ENCODE measurements around the gene TTC1. TPM values are rescaled to one million over a fixed set of nuclear protein-coding genes. Genes with fewer than 3 reads are reported as not detected.

Gene TTC1
- total and polyA plus RNA-seq, 2 of the 8 experiments (the other 6 are each of a cell fraction or from before 2014, with no cell fraction given), result 25.1 to 63.9 TPM

DNA sequence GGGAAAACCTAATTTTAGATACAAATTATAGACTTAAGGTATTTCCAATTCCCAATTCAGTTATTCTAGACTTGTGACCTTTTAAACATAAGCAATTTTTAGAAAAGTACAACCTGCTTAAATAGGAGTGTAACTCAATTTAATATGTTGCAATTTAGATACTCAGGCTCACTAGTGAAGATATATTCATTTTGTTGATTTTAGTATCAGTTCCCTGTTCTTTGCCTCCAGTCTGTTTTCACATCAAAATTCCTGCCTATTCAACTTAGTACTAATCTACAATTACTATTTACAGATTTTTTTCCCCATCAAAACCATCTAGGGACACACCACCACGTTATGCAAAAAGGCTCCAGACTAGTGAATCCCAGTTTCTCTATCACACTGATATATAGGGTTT is 79.9 kb downstream of the TTC1 start:
- CTCF ChIA-PET (ENCODE audit: partially characterized antibody), result interaction anchor here (0.7 to 1.6 kb wide), 6 partner anchors 8 to 302 kb away, joined by 3 to 7 read pairs (median 3); partner anchors contain the start of gene C1QTNF2
- Histone ChIP-seq H3K23me2 (ENCODE audit: low read depth, low read length) (no peaks in the 10 kb centered on the region), H2BK15ac (ENCODE audit: low read length) (no peak overlapping the region), H4K8ac (ENCODE audit: extremely low read depth, insufficient read depth, low read length) (no peak overlapping the region), H3K9ac (replicated peaks in 1 of 4; ENCODE audit: extremely low read depth in 1 of 4, low read depth in 3 of 4, low read length in 3 of 4) (no peak overlapping the region), H3K4ac (replicated peaks; ENCODE audit: insufficient read length, low read depth, low read length) (no peak overlapping the region), H3K4me3 (ENCODE audit: extremely low read depth in 1 of 4, insufficient read depth in 2 of 4, low read depth in 3 of 4, low read length in 4 of 4) (no peak overlapping the region), H3K9me3 (ENCODE audit: insufficient read depth in 2 of 2, low read depth in 1 of 2, low read length in 1 of 2) (no peaks in the 10 kb centered on the region), H3K4me2 (ENCODE audit: insufficient read depth in 1 of 2, low read depth in 2 of 2, low read length in 2 of 2) (no peak overlapping the region), H3K56ac (replicated peaks; ENCODE audit: insufficient read length, low read depth, low read length) (no peak overlapping the region), H3K14ac (ENCODE audit: insufficient read length) (no peak overlapping the region), H3K79me2 (ENCODE audit: control insufficient read depth in 1 of 2, insufficient read depth in 2 of 2, low read length in 2 of 2) (peaks cover 0 to 7% of the 10 kb centered on the region in 2 experiments; a peak in 1 of 4 replicates), H2AK5ac (ENCODE audit: low read depth, low read length) (no peak overlapping the region), H3K36me3 (ENCODE audit: control insufficient read depth in 2 of 4, insufficient read depth in 4 of 4, low read length in 3 of 4) (peaks cover 11 to 30% (median 16%) of the 10 kb centered on the region in 4 experiments), H3K27me3 (replicated peaks in 1 of 4; ENCODE audit: control insufficient read depth in 3 of 4, extremely low read depth in 1 of 4, insufficient read depth in 3 of 4, low read length in 3 of 4) (no peaks in the 10 kb centered on the region), H2BK20ac (ENCODE audit: low read length) (no peak overlapping the region), H4K91ac (replicated peaks; ENCODE audit: insufficient read length, low read length) (no peak overlapping the region), H2BK12ac (ENCODE audit: low read depth, low read length) (no peak overlapping the region), H2AFZ (ENCODE audit: low read length) (no peak overlapping the region), H4K5ac (ENCODE audit: insufficient read length, low read depth, low read length) (no peak overlapping the region), H4K20me1 (replicated peaks in 1 of 2; ENCODE audit: control insufficient read depth in 1 of 2, insufficient read depth in 2 of 2, low read length in 2 of 2) (no peaks in the 10 kb centered on the region), H3K23ac (ENCODE audit: insufficient read length) (no peak overlapping the region), H3K79me1 (ENCODE audit: low read depth, low read length) (no peaks in the 10 kb centered on the region), H3K27ac (ENCODE audit: low read depth, low read length) (no peak overlapping the region), H3K18ac (ENCODE audit: extremely low read depth, low read length) (no peak overlapping the region), H3K4me1 (replicated peaks in 1 of 4; ENCODE audit: control insufficient read depth in 3 of 4, insufficient read depth in 4 of 4, low read length in 3 of 4) (no peaks in the 10 kb centered on the region), H2BK120ac (replicated peaks; ENCODE audit: low read depth, low read length) (no peak overlapping the region), H2BK5ac (ENCODE audit: low read depth, low read length) (no peak overlapping the region)
- 87% methylated on average over 1 of the region's 1 CpG; no CpG with 5 or more reads in 1 of the 2 experiments for WGBS, 2 experiments (ENCODE audit: extremely low coverage in 1 of 2, insufficient coverage in 1 of 2, insufficient read length in 1 of 2, insufficient replicate concordance in 2 of 2, low coverage in 1 of 2, low lambda C conversion rate in 2 of 2, missing lambda C conversion rate in 1 of 2)
- POLR2A ChIA-PET (ENCODE audit: partially characterized antibody), result interaction anchor here (0.9 to 1.3 kb wide), 4 partner anchors 11 to 27 kb away, joined by 3 to 4 read pairs (median 3); no protein-coding TSS in a partner anchor
- no peak for FAIRE-seq
- DNase-seq (ENCODE audit: low read depth in 1 of 2, low spot score in 2 of 2), result no peak
- TF ChIP-seq SUZ12 (IDR thresholded peaks at IDR 0.05; ENCODE audit: low read length) (no peak), MAX (IDR thresholded peaks at IDR 0.05) (no peak), SP1 (IDR thresholded peaks at IDR 0.05; ENCODE audit: low read depth, low read length) (no peak), RNF2 (IDR thresholded peaks at IDR 0.05; ENCODE audit: borderline replicate concordance, low read depth, low read length, missing control alignments, poor library complexity, severe bottlenecking) (no peak), CEBPB (IDR thresholded peaks at IDR 0.05; ENCODE audit: low read depth, low read length) (no peak), SP4 (IDR thresholded peaks at IDR 0.05; ENCODE audit: low read length) (no peak), ASH2L (IDR thresholded peaks at IDR 0.05; ENCODE audit: low read length) (no peak), PHF8 (conservative IDR thresholded peaks at IDR 0.05; ENCODE audit: low read depth, low read length) (no peak), KDM5A (IDR thresholded peaks at IDR 0.05; ENCODE audit: low read length) (no peak), GABPA (IDR thresholded peaks at IDR 0.05; ENCODE audit: borderline replicate concordance, insufficient read depth, low read length) (no peak), JUND (IDR thresholded peaks at IDR 0.05; ENCODE audit: low read length) (no peak)
- TF ChIP-seq, protein P1, sequence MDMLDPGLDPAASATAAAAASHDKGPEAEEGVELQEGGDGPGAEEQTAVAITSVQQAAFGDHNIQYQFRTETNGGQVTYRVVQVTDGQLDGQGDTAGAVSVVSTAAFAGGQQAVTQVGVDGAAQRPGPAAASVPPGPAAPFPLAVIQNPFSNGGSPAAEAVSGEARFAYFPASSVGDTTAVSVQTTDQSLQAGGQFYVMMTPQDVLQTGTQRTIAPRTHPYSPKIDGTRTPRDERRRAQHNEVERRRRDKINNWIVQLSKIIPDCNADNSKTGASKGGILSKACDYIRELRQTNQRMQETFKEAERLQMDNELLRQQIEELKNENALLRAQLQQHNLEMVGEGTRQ (IDR thresholded peaks at IDR 0.05; ENCODE audit: low read length), result no peak

All from H1 (cell line).